Measurements from ENCODE around the gene TIFAB. TPM values are rescaled to one million over a fixed set of nuclear protein-coding genes. Genes with fewer than 3 reads are reported as not detected.

The TIFAB gene
- total RNA-seq, 4 donors from 2014 or later = 0.08 TPM; not detected in 3

- Histone ChIP-seq H3K9me3 (no peaks in the 10 kb centered on the region), H3K4me3 (peak overlapping the region; percentile 46), H3K27ac (no peak overlapping the region), H3K27me3 (peaks cover 43% of the 10 kb centered on the region), H3K36me3 (no peaks in the 10 kb centered on the region), H3K4me1 (peaks cover 51% of the 10 kb centered on the region)
- TF ChIP-seq EP300 (IDR thresholded peaks at IDR 0.05) = no peak
- no peak for TF ChIP-seq POLR2AphosphoS5 (IDR thresholded peaks at IDR 0.05)
- TF ChIP-seq CTCF (IDR thresholded peaks at IDR 0.05) = no peak
- no peak for TF ChIP-seq POLR2A (IDR thresholded peaks at IDR 0.05)
- no peak for DNase-seq (ENCODE audit: low spot score in 2 of 2)
- WGBS = 63% methylated on average over 26 of the region's 49 CpGs
Observed at GRCh38 chr5:135490245-135491037, 38.3 kb upstream of the TIFAB start.

GRCh38 chr5:135489466-135490244, 37.5 kb upstream of the TIFAB start:
- H3K4me3 ChIP-seq = peak overlapping the region; percentile 46
- WGBS = 44% methylated on average over 48 of the region's 53 CpGs
- H3K4me1 ChIP-seq = peaks cover 51% of the 10 kb centered on the region
- no peak for DNase-seq (ENCODE audit: low spot score in 2 of 2)
- no peaks in the 10 kb centered on the region for H3K9me3 ChIP-seq
- no peaks in the 10 kb centered on the region for H3K36me3 ChIP-seq
- H3K27me3 ChIP-seq = peaks cover 43% of the 10 kb centered on the region
- H3K27ac ChIP-seq = no peak overlapping the region
- TF ChIP-seq POLR2AphosphoS5 (IDR thresholded peaks at IDR 0.05) = no peak
- no peak for TF ChIP-seq CTCF (IDR thresholded peaks at IDR 0.05)
- TF ChIP-seq POLR2A (IDR thresholded peaks at IDR 0.05) = no peak
- no peak for TF ChIP-seq EP300 (IDR thresholded peaks at IDR 0.05)

- Histone ChIP-seq H3K4me1 (peaks cover 44% of the 10 kb centered on the region), H3K4me3 (peak overlapping the region; percentile 46), H3K36me3 (no peaks in the 10 kb centered on the region), H3K27ac (no peak overlapping the region), H3K9me3 (no peaks in the 10 kb centered on the region), H3K27me3 (peaks cover 43% of the 10 kb centered on the region)
- under 1% methylated on average over 19 of the region's 44 CpGs for WGBS
- DNase-seq (ENCODE audit: low spot score in 2 of 2) = no peak
- TF ChIP-seq POLR2AphosphoS5 (IDR thresholded peaks at IDR 0.05) (no peak), POLR2A (IDR thresholded peaks at IDR 0.05) (no peak), EP300 (IDR thresholded peaks at IDR 0.05) (no peak), CTCF (IDR thresholded peaks at IDR 0.05) (no peak)
Observed at GRCh38 chr5:135488727-135489465, 36.7 kb upstream of the TIFAB start.

DNA sequence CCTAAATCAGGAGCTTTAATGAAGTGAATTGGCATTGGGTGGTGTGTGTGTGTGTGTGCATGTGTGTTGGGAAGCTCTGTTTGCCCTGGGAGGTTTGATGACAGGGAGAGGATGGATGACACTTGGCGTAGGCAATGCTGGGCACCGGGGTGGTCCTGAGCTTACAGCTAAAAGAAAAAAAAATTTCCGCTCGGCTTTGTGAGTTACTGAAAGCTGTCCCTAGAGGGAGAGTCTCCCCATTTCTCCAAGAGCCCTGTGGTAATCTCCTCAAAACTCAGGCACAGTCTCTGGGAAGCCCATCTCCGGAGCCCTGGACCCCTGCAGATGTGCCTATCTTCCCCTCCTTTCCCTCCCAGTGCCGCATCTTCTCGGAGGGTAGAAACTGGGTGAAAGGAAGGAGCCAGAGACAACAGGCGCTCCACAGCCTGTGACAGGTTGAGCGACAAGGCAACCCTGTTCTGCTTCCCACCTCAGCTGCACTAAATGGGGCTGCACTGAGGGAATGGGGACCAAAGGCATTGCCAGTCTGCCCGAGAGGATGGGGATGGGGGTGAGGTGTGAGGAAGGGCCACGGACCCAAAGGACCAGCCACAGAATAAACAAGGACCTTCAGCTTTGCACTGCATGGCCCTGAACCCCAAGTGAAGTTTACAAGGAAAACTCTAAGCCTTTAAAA, 35.8 kb upstream of the TIFAB start:
- H3K9me3 ChIP-seq = no peaks in the 10 kb centered on the region
- peaks cover 35% of the 10 kb centered on the region for H3K4me1 ChIP-seq
- H3K27ac ChIP-seq = no peak overlapping the region
- WGBS = 62% methylated on average over 11 of the region's 11 CpGs
- no peak for DNase-seq (ENCODE audit: low spot score in 2 of 2)
- no peaks in the 10 kb centered on the region for H3K36me3 ChIP-seq
- H3K4me3 ChIP-seq = no peak overlapping the region
- TF ChIP-seq CTCF (IDR thresholded peaks at IDR 0.05) (no peak), POLR2A (IDR thresholded peaks at IDR 0.05) (no peak), POLR2AphosphoS5 (IDR thresholded peaks at IDR 0.05) (no peak), EP300 (IDR thresholded peaks at IDR 0.05) (no peak)
- H3K27me3 ChIP-seq = peaks cover 43% of the 10 kb centered on the region

All from suprapubic skin (tissue), 4 donors.